Fibroblast of skin of right quadriceps (primary cell): Measurements from ENCODE around the gene NLK.
A peak's percentile ranks its signal among the peaks of the same experiment; 100 is the strongest.

Experiments used
- DNase-seq: peaks from one replicate; pipeline ENCODE4 v3.0.0-alpha.2; 2013

The NLK gene

GRCh38 chr17:28041068-28041843 lies 1.2 kb upstream of the NLK start:
- DNase-seq = peak; percentile 100

- peak; percentile 9 for DNase-seq
Measured at GRCh38 chr17:28041844-28042656, 427 bp upstream of the NLK start.

GRCh38 chr17:28042721-28043291 lies 329 bp downstream of the NLK start:
- no peak for DNase-seq

GRCh38 chr17:28043296-28043695 lies 819 bp downstream of the NLK start:
- no peak for DNase-seq

GRCh38 chr17:28043741-28044140 lies 1.3 kb downstream of the NLK start:
- DNase-seq = no peak

GRCh38 chr17:28045304-28045703 lies 2.8 kb downstream of the NLK start:
- DNase-seq = no peak

GRCh38 chr17:28046034-28046825 lies 3.8 kb downstream of the NLK start:
- DNase-seq = no peak

GRCh38 chr17:28047806-28048205 lies 5.3 kb downstream of the NLK start:
- DNase-seq = no peak

- DNase-seq = no peak
Measured at GRCh38 chr17:28049071-28049470, 6.6 kb downstream of the NLK start.

GRCh38 chr17:28053044-28053670 lies 10.7 kb downstream of the NLK start:
- peak; percentile 9 for DNase-seq

GRCh38 chr17:28053725-28054124 lies 11.2 kb downstream of the NLK start:
- DNase-seq = no peak

GRCh38 chr17:28055546-28056275 lies 13.2 kb downstream of the NLK start:
- DNase-seq = no peak

- no peak for DNase-seq
Measured at GRCh38 chr17:28056276-28056620, 13.8 kb downstream of the NLK start.

GRCh38 chr17:28057731-28058246 lies 15.3 kb downstream of the NLK start:
- DNase-seq = peak; percentile 31

- DNase-seq = no peak
Measured at GRCh38 chr17:28059675-28060074, 17.2 kb downstream of the NLK start.

GRCh38 chr17:28065706-28066105 lies 23.2 kb downstream of the NLK start:
- no peak for DNase-seq

- DNase-seq = no peak
Measured at GRCh38 chr17:28069061-28069460, 26.6 kb downstream of the NLK start.

- DNase-seq = no peak
Measured at GRCh38 chr17:28071179-28071578, 28.7 kb downstream of the NLK start.

GRCh38 chr17:28071891-28072606 lies 29.6 kb downstream of the NLK start:
- DNase-seq = no peak

- no peak for DNase-seq
Measured at GRCh38 chr17:28072936-28073533, 30.6 kb downstream of the NLK start.

- DNase-seq = no peak
Measured at GRCh38 chr17:28074010-28074409, 31.5 kb downstream of the NLK start.
